Adrenal gland (tissue), 12 donors: ENCODE data around the gene ST8SIA4. TPM values are rescaled to one million over a fixed set of nuclear protein-coding genes. Genes with fewer than 3 reads are reported as not detected.

Experiments
- DNase-seq, 7 donors: peaks; one replicate each; pipeline ENCODE4 v3.0.0-alpha.2; 2019 to 2020
- H3K27ac ChIP-seq, 5 donors: fragments of 200-600 bp; sonication (generic) in 4 of 5; 1 replicate in 3 of 5; 2 replicates in 2 of 5; pipeline versions ENCODE4 v1.5.1 to v1.8.0; 2016 to 2020; ENCODE audit warnings: mild to moderate bottlenecking in 1 of 5
- H3K27me3 ChIP-seq: fragments of 200-600 bp; 2 replicates; pipeline ENCODE4 v1.8.0; 2021
- H3K36me3 ChIP-seq, 2 donors: fragments of 200-600 bp; replicated peaks in 1 of 2; 1 replicate in 1 of 2; 2 replicates in 1 of 2; pipeline versions ENCODE4 v1.5.1 to v1.8.0; 2018 to 2022
- H3K4me1 ChIP-seq, 2 donors: fragments of 200-600 bp; replicated peaks in 1 of 2; 1 replicate in 1 of 2; 2 replicates in 1 of 2; pipeline versions ENCODE4 v1.5.1 to v1.8.0; 2018 to 2021
- H3K4me3 ChIP-seq, 4 donors: fragments of 200-600 bp; sonication (generic) in 3 of 4; one replicate each; pipeline ENCODE4 v1.5.1; 2016 to 2018
- H3K9me3 ChIP-seq, 3 donors: fragments of 200-600 bp; sonication (generic) in 1 of 3; replicated peaks in 1 of 3; 1 replicate in 2 of 3; 2 replicates in 1 of 3; pipeline versions ENCODE4 v1.5.1 to v1.8.0; 2016 to 2021
- POLR2A ChIP-seq, 2 donors: fragments of 450-650 bp; IDR thresholded peaks; one replicate each; pipeline ENCODE4 v1.6.1; 2017; ENCODE audit warnings: antibody characterized with exemption in 2 of 2, mild to moderate bottlenecking in 2 of 2, moderate library complexity in 1 of 2
- WGBS, 4 donors: extraction: QIAGEN DNeasy Blood & Tissue Kit in 2 of 4; methylation state at CpG; one replicate each; pipeline versions ENCODE4 v1.1.5 to v1.1.7; 2013 to 2017; 5-methylcytosine and 5-hydroxymethylcytosine counted together
- intact Hi-C, 2 donors: fragments of 100-400 bp; cut with DNase I; formaldehyde crosslinking; loops; one replicate each; pipeline versions ENCODE4 v1.14.1 to v1.15.0; 2022 to 2023
- polyA plus RNA-seq, 3 donors: library from polyadenylated mRNA; stranded (reverse); fragments of 200-250 nt in 2 of 3; fragments of 350-450 nt in 1 of 3; fragmentation: Illumina TruSeq in 1 of 3; extraction: RNeasy Lipid Tissue Mini Kit (QIAGEN cat#74804) in 1 of 3; gene quantifications; one replicate each; pipeline ENCODE4 v1.2.3, GENCODE V29; 2013 to 2014
- total RNA-seq, 9 donors: library from RNA; depleted of rRNA in 4 of 9; stranded (reverse); fragments of >200 nt in 4 of 9; fragments of 120-200 nt in 1 of 9; fragmentation: NEBNext Ultra II Directional in 1 of 9; extraction: Animal tissue kit (Norgen Biotek cat#: 25700) in 1 of 9; gene quantifications; one replicate each; pipeline versions ENCODE4 v1.1.0 to v1.2.4, GENCODE V29; 2013 to 2023
- TF ChIP-seq, protein P1 (sequence below), 6 experiments: fragments of 450-650 bp in 4 of 6; fragments of 200-600 bp in 2 of 6; sonication (generic) in 1 of 6; IDR thresholded peaks; 1 replicate in 5 of 6; 2 replicates in 1 of 6; pipeline versions ENCODE4 v1.5.1 to v1.8.0; 2016 to 2021; ENCODE audit warnings: antibody characterized with exemption in 6 of 6, mild to moderate bottlenecking in 2 of 6, moderate library complexity in 1 of 6
- donor health status: healthy with polysubstance abuse.
- donor health status: Bipolar disorder and iron deficiency.
- donor health status: DM: yes; HTN: yes; CAD: no.
- donor health status: DM: no; HTN: no; CAD: no.
- donor health status: DM: no; HTN: no; CAD: no.
- donor health status: DM: yes; HTN: yes; CAD: no.

Gene ST8SIA4
- total and polyA plus RNA-seq, 12 donors = 0.85 to 11.4 (median 5.5) TPM

DNA sequence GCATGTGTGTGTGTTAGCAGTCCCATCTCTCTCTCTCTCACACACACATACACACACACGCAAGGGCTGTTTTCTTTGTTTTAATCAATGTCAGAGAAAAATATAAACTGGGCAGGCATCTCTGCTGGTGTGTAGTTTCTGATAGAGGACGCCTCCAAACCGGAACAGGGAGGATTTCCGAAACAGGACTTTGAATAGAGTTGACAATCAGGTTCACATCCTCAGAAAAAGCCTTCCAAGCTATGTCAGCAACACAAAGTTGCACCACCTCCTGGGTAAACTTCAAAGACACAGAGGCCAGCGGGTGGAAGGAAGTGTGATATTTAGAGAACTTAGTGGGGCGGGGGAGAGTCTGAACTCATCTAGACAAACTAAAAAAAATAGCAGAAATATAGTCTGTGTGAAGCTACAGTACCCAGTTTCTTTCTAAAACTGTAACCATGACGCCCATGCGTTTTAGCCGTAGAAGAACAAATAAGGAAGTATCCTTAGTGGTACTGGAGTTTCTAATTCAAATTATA lies 1.2 kb downstream of the ST8SIA4 start:
- DNase-seq = peak; percentile 22 to 75 (median 48)
- Histone ChIP-seq H3K27ac (peak overlapping the region in 2 of 5 donors; percentile 54 to 77), H3K4me3 (peak overlapping the region in 1 of 4 donors; percentile 52), H3K27me3 (no peaks in the 10 kb centered on the region), H3K36me3 (no peaks in the 10 kb centered on the region), H3K4me1 (no peaks in the 10 kb centered on the region), H3K9me3 (no peaks in the 10 kb centered on the region)
- intact Hi-C loops = no loop called here
- TF ChIP-seq, protein P1, sequence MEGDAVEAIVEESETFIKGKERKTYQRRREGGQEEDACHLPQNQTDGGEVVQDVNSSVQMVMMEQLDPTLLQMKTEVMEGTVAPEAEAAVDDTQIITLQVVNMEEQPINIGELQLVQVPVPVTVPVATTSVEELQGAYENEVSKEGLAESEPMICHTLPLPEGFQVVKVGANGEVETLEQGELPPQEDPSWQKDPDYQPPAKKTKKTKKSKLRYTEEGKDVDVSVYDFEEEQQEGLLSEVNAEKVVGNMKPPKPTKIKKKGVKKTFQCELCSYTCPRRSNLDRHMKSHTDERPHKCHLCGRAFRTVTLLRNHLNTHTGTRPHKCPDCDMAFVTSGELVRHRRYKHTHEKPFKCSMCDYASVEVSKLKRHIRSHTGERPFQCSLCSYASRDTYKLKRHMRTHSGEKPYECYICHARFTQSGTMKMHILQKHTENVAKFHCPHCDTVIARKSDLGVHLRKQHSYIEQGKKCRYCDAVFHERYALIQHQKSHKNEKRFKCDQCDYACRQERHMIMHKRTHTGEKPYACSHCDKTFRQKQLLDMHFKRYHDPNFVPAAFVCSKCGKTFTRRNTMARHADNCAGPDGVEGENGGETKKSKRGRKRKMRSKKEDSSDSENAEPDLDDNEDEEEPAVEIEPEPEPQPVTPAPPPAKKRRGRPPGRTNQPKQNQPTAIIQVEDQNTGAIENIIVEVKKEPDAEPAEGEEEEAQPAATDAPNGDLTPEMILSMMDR (IDR thresholded peaks at IDR 0.05) = no peak
- no peak for TF ChIP-seq POLR2A (IDR thresholded peaks at IDR 0.05)
- WGBS, 4 donors = 10 to 18% (median 11%) methylated on average over 9 of the region's 9 CpGs

DNA sequence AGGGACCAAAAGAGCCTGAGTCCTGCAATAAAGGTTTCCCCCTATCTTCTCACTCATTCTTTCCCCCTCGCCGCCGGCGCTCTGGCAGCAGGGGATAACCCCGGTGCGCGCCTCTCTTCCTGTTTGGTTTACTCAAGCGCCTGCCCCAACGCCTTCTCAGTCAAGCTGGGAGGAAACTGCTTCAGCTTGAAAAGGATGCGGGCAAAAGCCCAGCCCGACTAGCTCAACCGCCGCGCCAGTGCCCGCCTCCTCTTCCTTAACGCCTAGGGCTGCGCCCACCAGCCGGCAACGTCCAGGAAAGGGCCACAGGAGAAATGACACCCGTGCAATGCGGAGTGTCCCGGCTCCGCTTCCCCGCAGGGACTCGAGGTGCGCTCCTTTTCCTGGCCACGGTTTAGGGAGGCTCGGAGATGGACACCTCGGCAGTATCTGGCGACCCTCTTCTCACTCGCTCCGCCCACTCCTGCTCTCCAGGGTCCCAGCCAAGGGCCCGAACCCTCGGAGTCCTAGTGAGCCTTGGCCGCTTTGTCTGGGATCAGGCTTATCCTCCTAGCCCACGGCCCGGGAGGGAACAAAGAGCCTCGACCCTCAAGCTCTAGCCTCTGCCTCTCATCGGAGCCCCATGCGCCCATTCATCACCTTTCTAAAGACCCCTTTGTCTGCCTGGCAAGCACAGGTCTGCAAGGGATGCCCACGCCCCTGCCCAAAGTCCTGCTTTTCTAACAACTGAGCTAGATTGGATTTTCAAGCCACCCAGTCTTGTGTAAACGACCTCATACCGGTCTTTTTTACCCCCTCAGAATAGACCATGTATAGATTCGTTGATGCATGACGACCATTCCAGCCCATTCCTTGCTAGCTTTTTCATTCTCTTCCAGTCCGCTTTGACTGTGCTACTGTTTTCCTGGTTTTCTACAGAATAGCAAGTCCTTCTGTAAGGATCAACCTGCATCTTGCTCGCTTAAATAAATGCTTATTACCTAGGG lies 2.0 kb downstream of the ST8SIA4 start:
- TF ChIP-seq, protein P1 (IDR thresholded peaks at IDR 0.05) = no peak
- TF ChIP-seq POLR2A (IDR thresholded peaks at IDR 0.05) = no peak
- peak; percentile 37 to 73 (median 54) for DNase-seq
- WGBS, 4 donors = 2 to 14% (median 3%) methylated on average over 22 to 47 of the region's 47 CpGs
- peak overlapping the region in 3 of 5 donors; percentile 48 to 77 (median 54) for H3K27ac ChIP-seq
- no peaks in the 10 kb centered on the region for H3K4me1 ChIP-seq
- H3K4me3 ChIP-seq = peak overlapping the region in 1 of 4 donors; percentile 52
- H3K27me3 ChIP-seq = no peaks in the 10 kb centered on the region
- intact Hi-C loops = no loop called here
- no peaks in the 10 kb centered on the region for H3K36me3 ChIP-seq
- no peaks in the 10 kb centered on the region for H3K9me3 ChIP-seq

DNA sequence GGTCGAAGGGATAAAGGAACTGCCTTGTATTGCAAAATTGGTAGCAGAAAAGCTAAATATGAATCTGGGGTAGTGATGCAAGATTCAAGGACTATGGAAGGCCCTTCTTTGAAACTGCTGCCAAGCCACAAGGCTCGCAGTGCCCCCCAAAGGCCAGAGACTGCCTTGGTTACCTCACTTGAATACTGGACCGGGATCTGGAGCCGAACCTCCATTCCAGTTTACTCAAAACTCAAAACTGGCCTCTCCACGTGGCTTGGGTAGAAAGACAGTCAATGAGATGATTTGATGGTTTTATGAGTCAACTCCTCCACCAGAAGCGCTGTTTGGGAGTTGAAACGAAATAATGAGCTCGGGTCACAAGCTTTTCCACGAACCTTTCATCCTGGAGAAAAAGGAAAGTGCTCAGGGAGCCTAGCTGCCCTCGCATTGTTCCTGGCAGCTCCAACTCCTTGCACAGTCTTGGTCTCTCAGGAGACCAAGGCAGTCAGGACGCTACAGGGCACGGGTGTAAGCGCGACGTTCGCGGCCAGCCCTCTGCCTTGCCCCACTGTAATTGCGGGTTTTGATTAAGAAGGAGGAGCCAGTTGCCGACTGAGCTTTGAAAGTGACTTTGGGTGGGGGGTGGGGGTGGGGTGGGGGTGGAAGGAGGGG lies 2.8 kb downstream of the ST8SIA4 start:
- DNase-seq = peak in 5 of 7 donors; percentile 15 to 62 (median 19)
- Histone ChIP-seq H3K27me3 (no peaks in the 10 kb centered on the region), H3K36me3 (no peaks in the 10 kb centered on the region), H3K4me1 (no peaks in the 10 kb centered on the region), H3K9me3 (no peaks in the 10 kb centered on the region), H3K4me3 (peak overlapping the region in 1 of 4 donors; percentile 52), H3K27ac (peak overlapping the region in 3 of 5 donors; percentile 29 to 77 (median 35))
- intact Hi-C loops = no loop called here
- TF ChIP-seq POLR2A (IDR thresholded peaks at IDR 0.05) = no peak
- TF ChIP-seq, protein P1 (IDR thresholded peaks at IDR 0.05) = no peak
- 3 to 8% (median 5%) methylated on average over 8 to 19 of the region's 19 CpGs for WGBS, 4 donors

DNA sequence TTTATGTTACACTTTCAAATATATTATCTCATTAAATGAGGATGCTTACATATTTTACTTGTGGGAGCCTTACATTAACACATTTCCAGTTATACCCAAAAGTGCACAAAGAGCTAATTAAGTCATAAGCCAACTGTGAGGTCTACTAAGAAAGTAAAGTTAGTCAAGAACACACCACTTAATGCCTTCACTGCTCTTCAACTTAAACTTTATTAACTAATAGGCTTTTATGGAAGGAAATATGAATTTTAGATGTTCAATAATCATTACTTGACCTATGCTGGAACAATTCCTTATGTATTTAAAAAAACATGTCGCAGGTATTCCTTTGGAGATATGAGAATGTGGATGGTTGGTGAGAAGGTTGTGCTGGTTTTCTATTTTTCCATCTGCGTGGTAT lies 3.4 kb downstream of the ST8SIA4 start:
- H3K4me1 ChIP-seq = no peaks in the 10 kb centered on the region
- WGBS, 4 donors = 76 to 92% (median 84%) methylated on average over 2 of the region's 2 CpGs
- H3K36me3 ChIP-seq = no peaks in the 10 kb centered on the region
- intact Hi-C loops = no loop called here
- no peaks in the 10 kb centered on the region for H3K9me3 ChIP-seq
- H3K4me3 ChIP-seq = peak overlapping the region in 1 of 4 donors; percentile 52
- H3K27ac ChIP-seq = peak overlapping the region in 1 of 5 donors; percentile 24
- TF ChIP-seq POLR2A (IDR thresholded peaks at IDR 0.05) = no peak
- TF ChIP-seq, protein P1 (IDR thresholded peaks at IDR 0.05) = no peak
- H3K27me3 ChIP-seq = no peaks in the 10 kb centered on the region
- DNase-seq = no peak
